Lower leg skin (tissue), 4 donors: Measurements from ENCODE around the gene CRELD2. TPM values are rescaled to one million over a fixed set of nuclear protein-coding genes. Genes with fewer than 3 reads are reported as not detected.

Source experiments
- DNase-seq, 2 donors: peaks; one replicate each; pipeline ENCODE4 v3.0.0-alpha.2; 2019; ENCODE audit warnings: low spot score in 2 of 2
- H3K4me3 ChIP-seq: fragments of 200-600 bp; sonication (generic); 2 replicates; pipeline ENCODE4 v1.5.1; 2017; ENCODE audit warnings: mild to moderate bottlenecking, low read depth; ENCODE audit not compliant: poor library complexity, severe bottlenecking
- POLR2A ChIP-seq, 2 donors: fragments of 450-650 bp; IDR thresholded peaks; one replicate each; pipeline ENCODE4 v1.6.1; 2016 to 2017; ENCODE audit warnings: antibody characterized with exemption in 2 of 2, mild to moderate bottlenecking in 1 of 2, moderate library complexity in 1 of 2
- WGBS, 2 donors: methylation state at CpG; one replicate each; pipeline ENCODE4 v1.1.5; 2018; 5-methylcytosine and 5-hydroxymethylcytosine counted together
- intact Hi-C: fragments of 100-400 bp; cut with DNase I; formaldehyde crosslinking; loops from one replicate; pipeline ENCODE4 v1.15.0; 2023; ENCODE audit warnings: low total_unique reads
- microRNA-seq, 2 donors: library from miRNA; unstranded; fragments of <30 nt; microRNA quantifications; one replicate each; pipeline ENCODE4, GENCODE V29; 2016; ENCODE audit warnings: borderline replicate concordance in 2 of 2, borderline number of aligned reads in 1 of 2
- total RNA-seq, 4 donors: library from RNA; depleted of rRNA; stranded (reverse); fragments of >200 nt; gene quantifications; one replicate each; pipeline ENCODE4 v1.1.0, GENCODE V29; 2016
- TF ChIP-seq, protein P1 (sequence below), 3 donors: fragments of 450-650 bp; IDR thresholded peaks; one replicate each; pipeline ENCODE4 v1.5.1; 2016; ENCODE audit warnings: antibody characterized with exemption in 3 of 3, mild to moderate bottlenecking in 3 of 3, moderate library complexity in 2 of 3

Gene CRELD2
- total RNA-seq, 4 donors from 2014 or later: 9.1 to 28.0 (median 18.0) TPM

DNA sequence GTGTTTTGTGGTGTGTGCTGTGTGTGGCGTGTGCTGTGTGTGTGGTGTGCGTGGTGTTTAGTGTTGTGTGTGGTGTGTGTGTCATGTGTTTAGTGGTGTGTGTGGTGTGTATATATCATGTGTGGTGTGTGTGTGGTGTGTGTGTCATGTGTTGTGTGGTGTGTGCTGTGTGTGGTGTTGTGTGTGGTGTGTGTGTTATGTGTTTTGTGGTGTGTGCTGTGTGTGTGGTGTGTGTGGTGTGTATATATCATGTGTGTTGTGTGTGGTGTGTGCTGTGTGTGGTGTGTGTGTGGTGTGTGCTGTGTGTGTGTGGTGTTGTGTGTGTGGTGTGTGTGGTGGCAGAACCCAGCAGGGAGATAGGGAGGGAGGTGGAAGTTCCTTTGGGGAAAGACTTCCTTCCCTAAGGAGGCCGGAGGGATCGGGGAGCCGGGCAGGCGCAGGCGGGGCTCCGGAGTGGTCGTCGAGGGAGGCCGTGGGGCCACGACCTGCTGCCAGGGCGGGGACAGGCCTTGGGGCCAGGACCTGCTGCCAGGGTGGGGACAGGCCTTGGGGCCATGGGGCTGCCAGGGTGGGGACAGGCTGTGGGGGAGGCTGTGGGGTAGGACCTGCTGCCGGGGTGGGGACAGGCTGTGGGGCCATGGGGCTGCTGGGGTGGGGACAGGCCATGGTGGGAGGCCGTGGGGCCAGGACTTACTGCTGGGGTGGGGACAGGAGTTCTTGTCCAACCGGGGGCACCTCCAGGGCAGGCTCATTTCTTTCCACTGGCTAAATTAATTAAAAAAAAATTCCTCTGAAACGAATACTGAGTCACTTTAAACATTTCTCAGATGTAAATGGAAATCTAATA lies 57.3 kb downstream of the CRELD2 start:
- H3K4me3 ChIP-seq: no peak overlapping the region

GRCh38 chr22:49976439-49977175 lies 58.2 kb downstream of the CRELD2 start:
- no peak overlapping the region for H3K4me3 ChIP-seq
- no peak for TF ChIP-seq POLR2A (IDR thresholded peaks at IDR 0.05)
- TF ChIP-seq, protein P1, sequence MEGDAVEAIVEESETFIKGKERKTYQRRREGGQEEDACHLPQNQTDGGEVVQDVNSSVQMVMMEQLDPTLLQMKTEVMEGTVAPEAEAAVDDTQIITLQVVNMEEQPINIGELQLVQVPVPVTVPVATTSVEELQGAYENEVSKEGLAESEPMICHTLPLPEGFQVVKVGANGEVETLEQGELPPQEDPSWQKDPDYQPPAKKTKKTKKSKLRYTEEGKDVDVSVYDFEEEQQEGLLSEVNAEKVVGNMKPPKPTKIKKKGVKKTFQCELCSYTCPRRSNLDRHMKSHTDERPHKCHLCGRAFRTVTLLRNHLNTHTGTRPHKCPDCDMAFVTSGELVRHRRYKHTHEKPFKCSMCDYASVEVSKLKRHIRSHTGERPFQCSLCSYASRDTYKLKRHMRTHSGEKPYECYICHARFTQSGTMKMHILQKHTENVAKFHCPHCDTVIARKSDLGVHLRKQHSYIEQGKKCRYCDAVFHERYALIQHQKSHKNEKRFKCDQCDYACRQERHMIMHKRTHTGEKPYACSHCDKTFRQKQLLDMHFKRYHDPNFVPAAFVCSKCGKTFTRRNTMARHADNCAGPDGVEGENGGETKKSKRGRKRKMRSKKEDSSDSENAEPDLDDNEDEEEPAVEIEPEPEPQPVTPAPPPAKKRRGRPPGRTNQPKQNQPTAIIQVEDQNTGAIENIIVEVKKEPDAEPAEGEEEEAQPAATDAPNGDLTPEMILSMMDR (IDR thresholded peaks at IDR 0.05): no peak
- WGBS, 2 donors: 39 to 41% methylated on average over 15 of the region's 15 CpGs
- intact Hi-C loops: no loop called here
- peak; percentile 12 to 48 for DNase-seq

More for the DNA sequence above, 57.3 kb downstream of the CRELD2 start:
- 22 to 25% methylated on average over 17 of the region's 17 CpGs for WGBS, 2 donors
- TF ChIP-seq, protein P1 (IDR thresholded peaks at IDR 0.05): no peak
- TF ChIP-seq POLR2A (IDR thresholded peaks at IDR 0.05): no peak
- peak; percentile 14 to 83 for DNase-seq
- intact Hi-C loops: no loop called here

Small RNA genes lying within 50 kb of the gene (microRNA-seq; reads per million reads assigned to microRNA genes)
- 0 to 0.68 reads per million in 2 donors for gene MIR6821

Other genes with a start within 250 kb of the CRELD2 start
- gene BRD1, start 90.8 kb upstream of the CRELD2 start, total RNA-seq: 100 to 1,000 TPM in 2 of 4 donors, 10 to 100 TPM in 2; 64.8 to 104 (median 89.8) TPM
- gene ZBED4, start 64.8 kb upstream of the CRELD2 start, total RNA-seq: 10 to 100 TPM in 1 of 4 donors, 1 to 10 TPM in 3; 8.6 to 11.6 (median 9.6) TPM
- 10 to 100 TPM in 3 of 4 donors, 1 to 10 TPM in 1; 7.5 to 25.6 (median 16.1) TPM for gene ALG12, start 196 bp upstream of the CRELD2 start, total RNA-seq
- gene PIM3, start 42.1 kb downstream of the CRELD2 start, total RNA-seq: 100 to 1,000 TPM; 149 to 181 (median 163) TPM
- not detected for gene IL17REL, start 94.1 kb downstream of the CRELD2 start, total RNA-seq
- gene TTLL8, start 139.7 kb downstream of the CRELD2 start, total RNA-seq: not detected
- 1 to 10 TPM in 2 of 4 donors, under 1 TPM in 2; 0.15 to 2.1 (median 1.0) TPM for gene MLC1, start 166.8 kb downstream of the CRELD2 start, total RNA-seq
- gene MOV10L1, start 171.4 kb downstream of the CRELD2 start, total RNA-seq: 1 to 10 TPM in 2 of 4 donors, under 1 TPM in 1, not detected in 1; 0.13 to 1.7 (median 1.6) TPM